Measurements from ENCODE around the gene ADGRA3.
A peak's percentile ranks its signal among the peaks of the same experiment; 100 is the strongest.

The ADGRA3 gene
- 3.0 to 4.1 reads per million in 2 donors for total RNA-seq

- DNase-seq = peak; percentile 18
Measured at GRCh38 chr4:22515888-22516541, at the start of gene ADGRA3. Gene ADGRA3 (minus strand): TSS chr4:22516066. CDS start chr4:22515784, 282 bp downstream.

- no peak for DNase-seq
Measured at GRCh38 chr4:22556495-22556894, 40.6 kb upstream of the ADGRA3 start.

- DNase-seq = no peak
Measured at GRCh38 chr4:22554670-22555069, 38.8 kb upstream of the ADGRA3 start.

- DNase-seq = no peak
Measured at GRCh38 chr4:22553560-22553959, 37.7 kb upstream of the ADGRA3 start.

GRCh38 chr4:22552812-22553211 is 36.9 kb upstream of the ADGRA3 start:
- DNase-seq = no peak

GRCh38 chr4:22551550-22551949 is 35.7 kb upstream of the ADGRA3 start:
- no peak for DNase-seq

- DNase-seq = no peak
Measured at GRCh38 chr4:22546299-22546698, 30.4 kb upstream of the ADGRA3 start.

- no peak for DNase-seq
Measured at GRCh38 chr4:22539251-22539650, 23.4 kb upstream of the ADGRA3 start.

- no peak for DNase-seq
Measured at GRCh38 chr4:22537864-22538263, 22.0 kb upstream of the ADGRA3 start.

- no peak for DNase-seq
Measured at GRCh38 chr4:22534374-22534773, 18.5 kb upstream of the ADGRA3 start.

GRCh38 chr4:22532896-22533295 is 17.0 kb upstream of the ADGRA3 start:
- DNase-seq = no peak

GRCh38 chr4:22532117-22532516 is 16.3 kb upstream of the ADGRA3 start:
- no peak for DNase-seq

- no peak for DNase-seq
Measured at GRCh38 chr4:22531311-22532019, 15.6 kb upstream of the ADGRA3 start.

- no peak for DNase-seq
Measured at GRCh38 chr4:22524895-22525294, 9.0 kb upstream of the ADGRA3 start.

GRCh38 chr4:22522706-22523501 is 7.0 kb upstream of the ADGRA3 start:
- no peak for DNase-seq

GRCh38 chr4:22522206-22522605 is 6.3 kb upstream of the ADGRA3 start:
- no peak for DNase-seq

- no peak for DNase-seq
Measured at GRCh38 chr4:22521240-22521639, 5.4 kb upstream of the ADGRA3 start.

GRCh38 chr4:22515145-22515887 is 550 bp downstream of the ADGRA3 start:
- DNase-seq = peak; percentile 18

- DNase-seq = no peak
Measured at GRCh38 chr4:22514481-22514880, 1.4 kb downstream of the ADGRA3 start.

- DNase-seq = no peak
Measured at GRCh38 chr4:22514001-22514400, 1.9 kb downstream of the ADGRA3 start.

- no peak for DNase-seq
Measured at GRCh38 chr4:22512306-22512705, 3.6 kb downstream of the ADGRA3 start.

- DNase-seq = no peak
Measured at GRCh38 chr4:22510750-22511149, 5.1 kb downstream of the ADGRA3 start.

GRCh38 chr4:22508376-22508775 is 7.5 kb downstream of the ADGRA3 start:
- no peak for DNase-seq

Measured in activated gamma-delta T cell (primary cell).